Measurements from ENCODE around the gene EDEM1. TPM values are rescaled to one million over a fixed set of nuclear protein-coding genes. Genes with fewer than 3 reads are reported as not detected.

The EDEM1 gene
- polyA plus RNA-seq, 1 of the 3 experiments (the other 2 are of a cell fraction) = 25.2 TPM

- no peaks in the 10 kb centered on the region for H4K20me1 ChIP-seq (ENCODE audit: insufficient read depth)
- no peaks in the 10 kb centered on the region for H3K36me3 ChIP-seq (replicated peaks in 1 of 2; ENCODE audit: control insufficient read depth in 1 of 2, insufficient read depth in 2 of 2, low read length in 1 of 2)
- no peaks in the 10 kb centered on the region for H3F3A ChIP-seq (replicated peaks; ENCODE audit: insufficient read depth)
- TF ChIP-seq TEAD4 (IDR thresholded peaks at IDR 0.05; ENCODE audit: borderline replicate concordance, insufficient read depth) (no peak), SMC3 (IDR thresholded peaks at IDR 0.05; ENCODE audit: low read depth, low read length) (no peak)
- 41% methylated on average over 12 of the region's 12 CpGs for WGBS (ENCODE audit: low lambda C conversion rate)
- H3K27me3 ChIP-seq (ENCODE audit: insufficient read depth) = no peaks in the 10 kb centered on the region
- CTCF ChIA-PET = no interaction called here
- no peak overlapping the region for H3K4me3 ChIP-seq (ENCODE audit: low read depth in 2 of 2, low read length in 1 of 2)
- H3K27ac ChIP-seq (ENCODE audit: low read depth in 2 of 2, low read length in 1 of 2) = no peak overlapping the region
- peaks cover 0 to 3% of the 10 kb centered on the region in 2 experiments; a peak in 2 of 4 replicates for H3K4me1 ChIP-seq (ENCODE audit: control insufficient read depth in 1 of 2, insufficient read depth in 2 of 2, low read depth in 1 of 2, low read length in 1 of 2)
- POLR2A ChIA-PET = no interaction called here
- no peak overlapping the region for H3K4me2 ChIP-seq
- no peak overlapping the region for H2AFZ ChIP-seq (ENCODE audit: low read depth)
- no peak overlapping the region for H3K9ac ChIP-seq
- no peaks in the 10 kb centered on the region for H3K9me3 ChIP-seq
- no peak for DNase-seq
- no peaks in the 10 kb centered on the region for H3K79me2 ChIP-seq (ENCODE audit: insufficient read depth)
- H3K9me2 ChIP-seq = no peaks in the 10 kb centered on the region
Observed at GRCh38 chr3:5254281-5255048, 67.0 kb downstream of the EDEM1 start.

DNA sequence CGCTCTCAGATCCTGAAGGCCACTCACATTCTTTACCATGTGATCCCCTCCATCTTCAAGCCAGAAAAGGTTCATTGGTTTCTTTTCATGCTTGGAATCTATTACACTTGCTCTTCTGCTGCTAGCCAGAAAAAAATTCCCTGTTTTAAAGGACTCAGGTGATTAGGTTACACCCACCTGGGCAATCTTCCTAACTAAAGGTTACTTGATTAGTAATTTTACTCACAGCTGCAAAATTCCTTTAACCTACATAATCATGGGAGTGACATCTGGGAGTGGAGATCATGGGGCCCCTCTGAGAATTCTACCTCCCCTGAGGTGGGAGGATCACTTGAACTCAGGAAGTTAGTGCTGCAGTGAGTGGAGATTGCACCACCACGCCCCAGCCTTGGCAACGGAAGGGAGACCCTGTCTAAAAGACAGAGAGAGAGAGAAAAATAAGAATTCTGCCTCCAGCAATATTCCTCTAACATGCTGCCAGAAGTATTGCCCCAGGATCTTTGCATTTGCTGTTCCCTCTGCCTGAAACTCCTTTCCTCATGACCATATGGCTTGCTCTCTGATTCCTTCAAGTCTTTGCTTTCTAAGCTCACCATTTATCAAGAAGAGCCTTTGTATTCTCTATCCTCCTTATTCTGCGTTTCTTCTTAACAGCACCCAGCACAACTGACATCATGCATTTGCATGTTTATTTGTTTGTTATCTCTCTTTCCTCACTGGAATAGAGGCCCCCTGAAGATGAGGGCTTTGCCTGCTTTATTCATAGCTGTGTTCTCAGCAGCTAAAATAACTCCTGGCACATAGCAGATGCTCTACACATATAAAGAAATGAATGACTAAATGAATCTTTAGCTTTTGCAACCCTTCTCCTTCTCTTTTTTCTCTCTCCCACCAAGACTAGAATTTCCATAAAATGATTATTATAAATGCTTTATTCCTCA lies 68.2 kb downstream of the EDEM1 start:
- Histone ChIP-seq H3K27ac (ENCODE audit: low read depth in 2 of 2, low read length in 1 of 2) (no peak overlapping the region), H3K9me2 (no peaks in the 10 kb centered on the region), H3K9ac (no peak overlapping the region), H3K4me2 (no peak overlapping the region), H3K4me3 (ENCODE audit: low read depth in 2 of 2, low read length in 1 of 2) (no peak overlapping the region), H4K20me1 (ENCODE audit: insufficient read depth) (no peaks in the 10 kb centered on the region), H3K4me1 (ENCODE audit: control insufficient read depth in 1 of 2, insufficient read depth in 2 of 2, low read depth in 1 of 2, low read length in 1 of 2) (peaks cover 0 to 3% of the 10 kb centered on the region in 2 experiments; a peak in 1 of 4 replicates), H3K9me3 (no peaks in the 10 kb centered on the region), H2AFZ (ENCODE audit: low read depth) (no peak overlapping the region), H3K27me3 (ENCODE audit: insufficient read depth) (no peaks in the 10 kb centered on the region), H3K36me3 (replicated peaks in 1 of 2; ENCODE audit: control insufficient read depth in 1 of 2, insufficient read depth in 2 of 2, low read length in 1 of 2) (no peaks in the 10 kb centered on the region), H3F3A (replicated peaks; ENCODE audit: insufficient read depth) (no peaks in the 10 kb centered on the region), H3K79me2 (ENCODE audit: insufficient read depth) (no peaks in the 10 kb centered on the region)
- 31% methylated on average over 4 of the region's 4 CpGs for WGBS (ENCODE audit: low lambda C conversion rate)
- CTCF ChIA-PET = no interaction called here
- TF ChIP-seq TEAD4 (IDR thresholded peaks at IDR 0.05; ENCODE audit: borderline replicate concordance, insufficient read depth) = no peak
- TF ChIP-seq RXRA (IDR thresholded peaks at IDR 0.05; ENCODE audit: borderline replicate concordance, low read depth) = no peak
- TF ChIP-seq FOXJ3 (CRISPR knock-in tag; IDR thresholded peaks at IDR 0.05) = no peak
- TF ChIP-seq FOSL2 (IDR thresholded peaks at IDR 0.05; ENCODE audit: borderline replicate concordance, low read depth) = no peak
- TF ChIP-seq EP300 (IDR thresholded peaks at IDR 0.05; ENCODE audit: borderline replicate concordance in 1 of 2, low read depth in 1 of 2, low read length in 1 of 2) = no peak
- no peak for TF ChIP-seq JUND (IDR thresholded peaks at IDR 0.05)
- no peak for TF ChIP-seq CHD2 (IDR thresholded peaks at IDR 0.05; ENCODE audit: low read length, partially characterized antibody)
- no peak for TF ChIP-seq MEF2A (IDR thresholded peaks at IDR 0.05; ENCODE audit: borderline replicate concordance, low read depth)
- TF ChIP-seq, protein P1, sequence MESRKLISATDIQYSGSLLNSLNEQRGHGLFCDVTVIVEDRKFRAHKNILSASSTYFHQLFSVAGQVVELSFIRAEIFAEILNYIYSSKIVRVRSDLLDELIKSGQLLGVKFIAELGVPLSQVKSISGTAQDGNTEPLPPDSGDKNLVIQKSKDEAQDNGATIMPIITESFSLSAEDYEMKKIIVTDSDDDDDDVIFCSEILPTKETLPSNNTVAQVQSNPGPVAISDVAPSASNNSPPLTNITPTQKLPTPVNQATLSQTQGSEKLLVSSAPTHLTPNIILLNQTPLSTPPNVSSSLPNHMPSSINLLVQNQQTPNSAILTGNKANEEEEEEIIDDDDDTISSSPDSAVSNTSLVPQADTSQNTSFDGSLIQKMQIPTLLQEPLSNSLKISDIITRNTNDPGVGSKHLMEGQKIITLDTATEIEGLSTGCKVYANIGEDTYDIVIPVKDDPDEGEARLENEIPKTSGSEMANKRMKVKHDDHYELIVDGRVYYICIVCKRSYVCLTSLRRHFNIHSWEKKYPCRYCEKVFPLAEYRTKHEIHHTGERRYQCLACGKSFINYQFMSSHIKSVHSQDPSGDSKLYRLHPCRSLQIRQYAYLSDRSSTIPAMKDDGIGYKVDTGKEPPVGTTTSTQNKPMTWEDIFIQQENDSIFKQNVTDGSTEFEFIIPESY (IDR thresholded peaks at IDR 0.05; ENCODE audit: borderline replicate concordance, low read depth) = no peak
- TF ChIP-seq YY1 (IDR thresholded peaks at IDR 0.05; ENCODE audit: low read depth) = no peak
- TF ChIP-seq USF1 (IDR thresholded peaks at IDR 0.05; ENCODE audit: borderline replicate concordance, low read depth) = no peak
- no peak for TF ChIP-seq TAF1 (IDR thresholded peaks at IDR 0.05; ENCODE audit: borderline replicate concordance, low read depth, low read length)
- TF ChIP-seq SMC3 (IDR thresholded peaks at IDR 0.05; ENCODE audit: low read depth, low read length) = no peak
- no peak for TF ChIP-seq NRF1 (IDR thresholded peaks at IDR 0.05; ENCODE audit: low read depth, low read length)
- no peak for TF ChIP-seq MXI1 (IDR thresholded peaks at IDR 0.05; ENCODE audit: low read depth, low read length)
- TF ChIP-seq SIN3A (IDR thresholded peaks at IDR 0.05; ENCODE audit: borderline replicate concordance, low read depth, low read length) = no peak
- no peak for TF ChIP-seq EZH2phosphoT487 (IDR thresholded peaks at IDR 0.05; ENCODE audit: borderline replicate concordance, low read depth)
- TF ChIP-seq RAD21 (IDR thresholded peaks at IDR 0.05; ENCODE audit: low read length) = no peak
- POLR2A ChIA-PET = no interaction called here
- DNase-seq = no peak

Data from SK-N-SH (cell line).